SK-N-SH (cell line): Measurements from ENCODE around the gene BTRC. TPM values are rescaled to one million over a fixed set of nuclear protein-coding genes. Genes with fewer than 3 reads are reported as not detected.

Experiments
- CTCF ChIA-PET: fragments of 300-600, 350-600 bp; formaldehyde crosslinking; extraction: SDS; loops from one replicate; lab custom pipeline; 2021; lab: Yijun Ruan, JAX
- POLR2A ChIA-PET: fragments of 350-600 bp; sonication (Branson Sonifier 250); formaldehyde crosslinking; extraction: SDS; loops from one replicate; lab custom pipeline; 2020; ENCODE audit warnings: antibody characterized with exemption, inconsistent platforms; lab: Yijun Ruan, JAX
- DNase-seq: peaks from one replicate; pipeline ENCODE4 v3.0.0; 2012
- H2AFZ ChIP-seq: fragments of 200-600 bp; sonication (generic); 2 replicates; pipeline ENCODE4 v1.8.1; 2016; ENCODE audit warnings: antibody characterized with exemption, mild to moderate bottlenecking, low read depth
- H3F3A ChIP-seq: fragments of 200-600 bp; sonication (generic); replicated peaks from 2 replicates; pipeline ENCODE3; 2016; ENCODE audit warnings: antibody characterized with exemption, mild to moderate bottlenecking; ENCODE audit not compliant: insufficient read depth
- H3K27ac ChIP-seq, 2 experiments: fragments of 200-500 bp in 1 of 2; fragments of 200-600 bp in 1 of 2; sonication (Bioruptor generic) in 1 of 2; sonication (generic), shearing (Covaris generic) in 1 of 2; 2 replicates each; pipeline versions ENCODE4 v1.5.1 to v1.6.1; 2014 to 2016; ENCODE audit warnings: low read depth in 2 of 2, inconsistent platforms in 1 of 2, low read length in 1 of 2, mild to moderate bottlenecking in 1 of 2, mixed read lengths in 1 of 2
- H3K27me3 ChIP-seq: fragments of 200-600 bp; sonication (generic), shearing (Covaris generic); 2 replicates; pipeline ENCODE4 v1.6.1; 2016; ENCODE audit warnings: mixed run types; ENCODE audit not compliant: insufficient read depth
- H3K36me3 ChIP-seq, 2 experiments: fragments of 200-500 bp in 1 of 2; fragments of 200-600 bp in 1 of 2; sonication (Bioruptor generic) in 1 of 2; sonication (generic) in 1 of 2; replicated peaks in 1 of 2; 2 replicates each; pipeline versions ENCODE3 to v1.5.1; 2014 to 2016; ENCODE audit warnings: low read length in 1 of 2, mild to moderate bottlenecking in 1 of 2; ENCODE audit not compliant: insufficient read depth in 2 of 2, control insufficient read depth in 1 of 2
- H3K4me1 ChIP-seq, 2 experiments: fragments of 200-500 bp in 1 of 2; fragments of 200-600 bp in 1 of 2; sonication (Bioruptor generic) in 1 of 2; sonication (generic), shearing (Covaris generic) in 1 of 2; 2 replicates each; pipeline versions ENCODE4 v1.5.1 to v1.6.1; 2014 to 2016; ENCODE audit warnings: low read depth in 1 of 2, low read length in 1 of 2, mixed run types in 1 of 2; ENCODE audit not compliant: insufficient read depth in 2 of 2, control insufficient read depth in 1 of 2
- H3K4me2 ChIP-seq: fragments of 200-600 bp; sonication (generic), shearing (Covaris generic); 2 replicates; pipeline ENCODE4 v1.6.1; 2017; ENCODE audit warnings: mixed run types
- H3K4me3 ChIP-seq, 2 experiments: fragments of 200-500 bp in 1 of 2; fragments of 200-600 bp in 1 of 2; sonication (Bioruptor generic) in 1 of 2; sonication (generic), shearing (Covaris generic) in 1 of 2; 2 replicates each; pipeline versions ENCODE4 v1.5.1 to v1.8.1; 2014 to 2016; ENCODE audit warnings: low read depth in 2 of 2, inconsistent platforms in 1 of 2, low read length in 1 of 2, mild to moderate bottlenecking in 1 of 2, mixed read lengths in 1 of 2, moderate library complexity in 1 of 2
- H3K79me2 ChIP-seq: fragments of 200-600 bp; sonication (generic); 2 replicates; pipeline ENCODE4 v1.8.1; 2017; ENCODE audit warnings: mild to moderate bottlenecking; ENCODE audit not compliant: insufficient read depth
- H3K9ac ChIP-seq: fragments of 200-600 bp; sonication (generic); 2 replicates; pipeline ENCODE4 v1.6.1; 2017; ENCODE audit warnings: mixed run types
- H3K9me2 ChIP-seq: fragments of 200-600 bp; sonication (generic); 2 replicates; pipeline ENCODE4 v1.6.1; 2017; ENCODE audit warnings: mixed run types
- H3K9me3 ChIP-seq: fragments of 200-600 bp; sonication (generic); 2 replicates; pipeline ENCODE4 v1.6.1; 2017; ENCODE audit warnings: mixed run types, mild to moderate bottlenecking, moderate library complexity
- H4K20me1 ChIP-seq: fragments of 200-600 bp; sonication (generic); 2 replicates; pipeline ENCODE4 v1.6.1; 2017; ENCODE audit warnings: mild to moderate bottlenecking, mixed run types; ENCODE audit not compliant: insufficient read depth
- CHD2 ChIP-seq: fragments of 150-350 bp; IDR thresholded peaks from 2 replicates; pipeline ENCODE4 v1.6.1; 2018; ENCODE audit warnings: low read length; ENCODE audit not compliant: partially characterized antibody
- EP300 ChIP-seq, 2 experiments: IDR thresholded peaks; 2 replicates each; pipeline versions ENCODE4 v1.4.0 to v1.6.1; 2012; ENCODE audit warnings: borderline replicate concordance in 1 of 2, low read depth in 1 of 2, low read length in 1 of 2
- EZH2phosphoT487 ChIP-seq: fragments of 200-600 bp; sonication (generic); IDR thresholded peaks from 2 replicates; pipeline ENCODE4 v1.6.1; 2017; ENCODE audit warnings: low read depth, mixed run types, mild to moderate bottlenecking, antibody characterized with exemption, moderate library complexity, borderline replicate concordance
- FOSL2 ChIP-seq: IDR thresholded peaks from 2 replicates; pipeline ENCODE4 v1.4.0; 2012; ENCODE audit warnings: low read depth, mild to moderate bottlenecking, moderate library complexity, borderline replicate concordance
- FOXM1 ChIP-seq: IDR thresholded peaks from 2 replicates; pipeline ENCODE4 v1.4.0; 2012; ENCODE audit warnings: low read depth, mild to moderate bottlenecking
- GATA2 ChIP-seq: sonication (generic); formaldehyde crosslinking; IDR thresholded peaks from 2 replicates; pipeline ENCODE4 v1.5.0; 2020; ENCODE audit warnings: mild to moderate bottlenecking, missing genetic modification reagents
- MEF2A ChIP-seq: IDR thresholded peaks from 2 replicates; pipeline ENCODE4 v1.4.0; 2012; ENCODE audit warnings: low read depth, borderline replicate concordance
- RAD21 ChIP-seq: IDR thresholded peaks from 2 replicates; pipeline ENCODE4 v1.6.1; 2012; ENCODE audit warnings: mild to moderate bottlenecking, low read length
- SIN3A ChIP-seq: IDR thresholded peaks from 2 replicates; pipeline ENCODE4 v1.6.1; 2012; ENCODE audit warnings: low read depth, mild to moderate bottlenecking, low read length, moderate library complexity, borderline replicate concordance
- WGBS: methylation state at CpG from one replicate; pipeline ENCODE4 v1.1.6; 2017; ENCODE audit warnings: low lambda C conversion rate; 5-methylcytosine and 5-hydroxymethylcytosine counted together
- polyA plus RNA-seq, 3 experiments: library from polyadenylated mRNA; depleted of rRNA; stranded (reverse); fragments of >200 nt; gene quantifications; 2 replicates each; pipeline ENCODE4 v1.2.3, GENCODE V29; 2012
- TF ChIP-seq, protein P1 (sequence below): IDR thresholded peaks from 2 replicates; pipeline ENCODE4 v1.6.1; 2012; ENCODE audit warnings: mild to moderate bottlenecking, low read depth, low read length, moderate library complexity
- TF ChIP-seq, protein P2 (sequence below): IDR thresholded peaks from 2 replicates; pipeline ENCODE4 v1.4.0; 2012; ENCODE audit warnings: low read depth
- TF ChIP-seq, protein P3 (sequence below): fragments of 150-350 bp; IDR thresholded peaks from 2 replicates; pipeline ENCODE4 v1.6.1; 2017; ENCODE audit warnings: antibody characterized with exemption, low read length, low read depth, borderline replicate concordance
- TF ChIP-seq, protein P4 (sequence below): fragments of 150-350 bp; IDR thresholded peaks from 2 replicates; pipeline ENCODE4 v1.6.1; 2016; ENCODE audit warnings: mild to moderate bottlenecking, low read depth, low read length
- TF ChIP-seq, protein P5 (sequence below): fragments of 200-600 bp; sonication (generic); IDR thresholded peaks from 2 replicates; pipeline ENCODE4 v1.6.1; 2017; ENCODE audit warnings: antibody characterized with exemption, mild to moderate bottlenecking, moderate library complexity
- TF ChIP-seq, protein P6 (sequence below): IDR thresholded peaks from 2 replicates; pipeline ENCODE4 v1.4.0; 2012; ENCODE audit warnings: low read depth, borderline replicate concordance

BTRC gene
- polyA plus RNA-seq, 1 of the 3 experiments (the other 2 are of a cell fraction) = 6.5 TPM

DNA sequence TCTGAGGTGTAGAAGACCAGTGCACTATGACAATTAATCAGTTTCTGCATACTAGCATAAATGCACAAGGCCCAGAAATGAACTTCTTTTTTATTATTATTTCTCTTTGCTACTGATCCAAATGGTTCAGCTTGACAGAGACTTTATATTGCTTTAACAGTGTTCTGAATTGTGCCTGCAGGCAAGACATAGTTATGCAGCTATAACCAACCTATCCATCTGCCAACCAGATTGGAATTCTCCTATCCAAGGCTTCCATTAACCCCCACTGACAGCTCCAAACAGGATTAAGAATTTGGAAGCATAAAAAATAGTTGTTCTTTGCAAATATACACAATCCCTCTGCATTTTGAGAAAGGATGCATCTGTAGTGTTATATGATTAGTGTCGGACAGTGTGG is 98.2 kb downstream of the BTRC start:
- no peak for DNase-seq
- Histone ChIP-seq H3K36me3 (no peaks in the 10 kb centered on the region), H3K79me2 (no peaks in the 10 kb centered on the region), H3F3A (no peaks in the 10 kb centered on the region), H3K9me2 (no peaks in the 10 kb centered on the region), H3K9me3 (no peaks in the 10 kb centered on the region), H3K27ac (no peak overlapping the region), H3K27me3 (no peaks in the 10 kb centered on the region), H4K20me1 (peaks cover 12% of the 10 kb centered on the region), H3K4me1 (peaks cover 0 to 34% of the 10 kb centered on the region in 2 experiments; a peak in 2 of 4 replicates), H3K4me2 (no peak overlapping the region), H3K9ac (no peak overlapping the region), H2AFZ (no peak overlapping the region), H3K4me3 (no peak overlapping the region)
- WGBS = 100% methylated on average over 1 of the region's 1 CpG
- POLR2A ChIA-PET = no interaction called here
- no peak for TF ChIP-seq MEF2A
- TF ChIP-seq, protein P1, sequence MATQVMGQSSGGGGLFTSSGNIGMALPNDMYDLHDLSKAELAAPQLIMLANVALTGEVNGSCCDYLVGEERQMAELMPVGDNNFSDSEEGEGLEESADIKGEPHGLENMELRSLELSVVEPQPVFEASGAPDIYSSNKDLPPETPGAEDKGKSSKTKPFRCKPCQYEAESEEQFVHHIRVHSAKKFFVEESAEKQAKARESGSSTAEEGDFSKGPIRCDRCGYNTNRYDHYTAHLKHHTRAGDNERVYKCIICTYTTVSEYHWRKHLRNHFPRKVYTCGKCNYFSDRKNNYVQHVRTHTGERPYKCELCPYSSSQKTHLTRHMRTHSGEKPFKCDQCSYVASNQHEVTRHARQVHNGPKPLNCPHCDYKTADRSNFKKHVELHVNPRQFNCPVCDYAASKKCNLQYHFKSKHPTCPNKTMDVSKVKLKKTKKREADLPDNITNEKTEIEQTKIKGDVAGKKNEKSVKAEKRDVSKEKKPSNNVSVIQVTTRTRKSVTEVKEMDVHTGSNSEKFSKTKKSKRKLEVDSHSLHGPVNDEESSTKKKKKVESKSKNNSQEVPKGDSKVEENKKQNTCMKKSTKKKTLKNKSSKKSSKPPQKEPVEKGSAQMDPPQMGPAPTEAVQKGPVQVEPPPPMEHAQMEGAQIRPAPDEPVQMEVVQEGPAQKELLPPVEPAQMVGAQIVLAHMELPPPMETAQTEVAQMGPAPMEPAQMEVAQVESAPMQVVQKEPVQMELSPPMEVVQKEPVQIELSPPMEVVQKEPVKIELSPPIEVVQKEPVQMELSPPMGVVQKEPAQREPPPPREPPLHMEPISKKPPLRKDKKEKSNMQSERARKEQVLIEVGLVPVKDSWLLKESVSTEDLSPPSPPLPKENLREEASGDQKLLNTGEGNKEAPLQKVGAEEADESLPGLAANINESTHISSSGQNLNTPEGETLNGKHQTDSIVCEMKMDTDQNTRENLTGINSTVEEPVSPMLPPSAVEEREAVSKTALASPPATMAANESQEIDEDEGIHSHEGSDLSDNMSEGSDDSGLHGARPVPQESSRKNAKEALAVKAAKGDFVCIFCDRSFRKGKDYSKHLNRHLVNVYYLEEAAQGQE = no peak
- TF ChIP-seq RAD21 = no peak
- TF ChIP-seq, protein P2, sequence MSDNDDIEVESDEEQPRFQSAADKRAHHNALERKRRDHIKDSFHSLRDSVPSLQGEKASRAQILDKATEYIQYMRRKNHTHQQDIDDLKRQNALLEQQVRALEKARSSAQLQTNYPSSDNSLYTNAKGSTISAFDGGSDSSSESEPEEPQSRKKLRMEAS = no peak
- no peak for TF ChIP-seq GATA2
- TF ChIP-seq, protein P3, sequence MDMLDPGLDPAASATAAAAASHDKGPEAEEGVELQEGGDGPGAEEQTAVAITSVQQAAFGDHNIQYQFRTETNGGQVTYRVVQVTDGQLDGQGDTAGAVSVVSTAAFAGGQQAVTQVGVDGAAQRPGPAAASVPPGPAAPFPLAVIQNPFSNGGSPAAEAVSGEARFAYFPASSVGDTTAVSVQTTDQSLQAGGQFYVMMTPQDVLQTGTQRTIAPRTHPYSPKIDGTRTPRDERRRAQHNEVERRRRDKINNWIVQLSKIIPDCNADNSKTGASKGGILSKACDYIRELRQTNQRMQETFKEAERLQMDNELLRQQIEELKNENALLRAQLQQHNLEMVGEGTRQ = no peak
- no peak for TF ChIP-seq EP300 (IDR thresholded peaks at IDR 0.05; ENCODE audit: borderline replicate concordance in 1 of 2, low read depth in 1 of 2, low read length in 1 of 2)
- TF ChIP-seq, protein P4, sequence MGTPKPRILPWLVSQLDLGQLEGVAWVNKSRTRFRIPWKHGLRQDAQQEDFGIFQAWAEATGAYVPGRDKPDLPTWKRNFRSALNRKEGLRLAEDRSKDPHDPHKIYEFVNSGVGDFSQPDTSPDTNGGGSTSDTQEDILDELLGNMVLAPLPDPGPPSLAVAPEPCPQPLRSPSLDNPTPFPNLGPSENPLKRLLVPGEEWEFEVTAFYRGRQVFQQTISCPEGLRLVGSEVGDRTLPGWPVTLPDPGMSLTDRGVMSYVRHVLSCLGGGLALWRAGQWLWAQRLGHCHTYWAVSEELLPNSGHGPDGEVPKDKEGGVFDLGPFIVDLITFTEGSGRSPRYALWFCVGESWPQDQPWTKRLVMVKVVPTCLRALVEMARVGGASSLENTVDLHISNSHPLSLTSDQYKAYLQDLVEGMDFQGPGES = no peak
- TF ChIP-seq EZH2phosphoT487 = no peak
- TF ChIP-seq, protein P5, sequence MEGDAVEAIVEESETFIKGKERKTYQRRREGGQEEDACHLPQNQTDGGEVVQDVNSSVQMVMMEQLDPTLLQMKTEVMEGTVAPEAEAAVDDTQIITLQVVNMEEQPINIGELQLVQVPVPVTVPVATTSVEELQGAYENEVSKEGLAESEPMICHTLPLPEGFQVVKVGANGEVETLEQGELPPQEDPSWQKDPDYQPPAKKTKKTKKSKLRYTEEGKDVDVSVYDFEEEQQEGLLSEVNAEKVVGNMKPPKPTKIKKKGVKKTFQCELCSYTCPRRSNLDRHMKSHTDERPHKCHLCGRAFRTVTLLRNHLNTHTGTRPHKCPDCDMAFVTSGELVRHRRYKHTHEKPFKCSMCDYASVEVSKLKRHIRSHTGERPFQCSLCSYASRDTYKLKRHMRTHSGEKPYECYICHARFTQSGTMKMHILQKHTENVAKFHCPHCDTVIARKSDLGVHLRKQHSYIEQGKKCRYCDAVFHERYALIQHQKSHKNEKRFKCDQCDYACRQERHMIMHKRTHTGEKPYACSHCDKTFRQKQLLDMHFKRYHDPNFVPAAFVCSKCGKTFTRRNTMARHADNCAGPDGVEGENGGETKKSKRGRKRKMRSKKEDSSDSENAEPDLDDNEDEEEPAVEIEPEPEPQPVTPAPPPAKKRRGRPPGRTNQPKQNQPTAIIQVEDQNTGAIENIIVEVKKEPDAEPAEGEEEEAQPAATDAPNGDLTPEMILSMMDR = no peak
- TF ChIP-seq SIN3A = no peak
- TF ChIP-seq, protein P6, sequence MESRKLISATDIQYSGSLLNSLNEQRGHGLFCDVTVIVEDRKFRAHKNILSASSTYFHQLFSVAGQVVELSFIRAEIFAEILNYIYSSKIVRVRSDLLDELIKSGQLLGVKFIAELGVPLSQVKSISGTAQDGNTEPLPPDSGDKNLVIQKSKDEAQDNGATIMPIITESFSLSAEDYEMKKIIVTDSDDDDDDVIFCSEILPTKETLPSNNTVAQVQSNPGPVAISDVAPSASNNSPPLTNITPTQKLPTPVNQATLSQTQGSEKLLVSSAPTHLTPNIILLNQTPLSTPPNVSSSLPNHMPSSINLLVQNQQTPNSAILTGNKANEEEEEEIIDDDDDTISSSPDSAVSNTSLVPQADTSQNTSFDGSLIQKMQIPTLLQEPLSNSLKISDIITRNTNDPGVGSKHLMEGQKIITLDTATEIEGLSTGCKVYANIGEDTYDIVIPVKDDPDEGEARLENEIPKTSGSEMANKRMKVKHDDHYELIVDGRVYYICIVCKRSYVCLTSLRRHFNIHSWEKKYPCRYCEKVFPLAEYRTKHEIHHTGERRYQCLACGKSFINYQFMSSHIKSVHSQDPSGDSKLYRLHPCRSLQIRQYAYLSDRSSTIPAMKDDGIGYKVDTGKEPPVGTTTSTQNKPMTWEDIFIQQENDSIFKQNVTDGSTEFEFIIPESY = no peak
- TF ChIP-seq FOXM1 = no peak
- no peak for TF ChIP-seq CHD2
- no peak for TF ChIP-seq FOSL2
- CTCF ChIA-PET = interaction anchor here (1.0 to 9.0 kb wide), 11 partner anchors 8 to 238 kb away, joined by 3 to 102 read pairs (median 12); no protein-coding TSS in a partner anchor
